ENCODE results near the gene CCDC39. TPM values are rescaled to one million over a fixed set of nuclear protein-coding genes. Genes with fewer than 3 reads are reported as not detected.

The CCDC39 gene
- total RNA-seq, 1 experiment from 2014 or later, result 0.04 TPM

DNA sequence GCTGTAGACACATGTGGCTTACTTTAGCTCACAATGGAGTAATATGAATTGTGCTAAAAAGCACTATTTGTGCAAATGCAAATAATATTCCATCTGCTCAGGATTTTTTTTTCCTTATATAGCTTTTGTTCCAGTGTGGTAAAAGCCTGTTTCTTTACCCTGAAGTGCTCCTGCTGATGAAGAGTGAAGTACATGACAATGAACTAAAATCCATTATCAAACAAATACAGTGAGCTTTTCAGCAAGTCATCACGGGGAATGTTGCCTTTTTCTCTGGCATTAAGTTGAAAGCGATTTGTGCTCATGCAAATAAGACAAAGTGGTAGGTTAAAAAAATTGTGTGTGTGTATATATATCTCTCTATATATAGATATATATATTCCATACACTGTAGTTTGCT is 28.6 kb upstream of the CCDC39 start:
- DNase-seq, result no peak
- Histone ChIP-seq H3K9me2 (replicated peaks; ENCODE audit: low read length) (no peaks in the 10 kb centered on the region), H3K9me3 (ENCODE audit: low read length) (no peaks in the 10 kb centered on the region), H3K36me3 (ENCODE audit: low read depth, low read length) (no peaks in the 10 kb centered on the region), H3K79me2 (ENCODE audit: low read length) (no peaks in the 10 kb centered on the region), H3K4me1 (ENCODE audit: insufficient read depth, low read length) (no peaks in the 10 kb centered on the region), H4K20me1 (ENCODE audit: low read length) (no peaks in the 10 kb centered on the region), H3K4me2 (ENCODE audit: low read length) (no peak overlapping the region), H3K9ac (ENCODE audit: low read length) (no peak overlapping the region), H3K4me3 (ENCODE audit: low read length) (no peak overlapping the region), H3K27me3 (ENCODE audit: low read length) (peaks cover 59% of the 10 kb centered on the region), H3K27ac (ENCODE audit: low read length) (no peak overlapping the region), H2AFZ (ENCODE audit: low read length) (no peak overlapping the region), H3F3A (ENCODE audit: low read length, unreplicated experiment) (no peaks in the 10 kb centered on the region)
- intact Hi-C loops (cut with micrococcal nuclease), result loop anchor here (10.0 kb wide), 1 partner anchor 997 kb away; no protein-coding TSS in a partner anchor
- no peak for ATAC-seq
- no TSS peak for BruUV-seq (replicated peaks)
- ChIA-PET POLR2A (ENCODE audit: unreplicated experiment) (no interaction called here), CTCF (no interaction called here)
- TF ChIP-seq, protein P1, sequence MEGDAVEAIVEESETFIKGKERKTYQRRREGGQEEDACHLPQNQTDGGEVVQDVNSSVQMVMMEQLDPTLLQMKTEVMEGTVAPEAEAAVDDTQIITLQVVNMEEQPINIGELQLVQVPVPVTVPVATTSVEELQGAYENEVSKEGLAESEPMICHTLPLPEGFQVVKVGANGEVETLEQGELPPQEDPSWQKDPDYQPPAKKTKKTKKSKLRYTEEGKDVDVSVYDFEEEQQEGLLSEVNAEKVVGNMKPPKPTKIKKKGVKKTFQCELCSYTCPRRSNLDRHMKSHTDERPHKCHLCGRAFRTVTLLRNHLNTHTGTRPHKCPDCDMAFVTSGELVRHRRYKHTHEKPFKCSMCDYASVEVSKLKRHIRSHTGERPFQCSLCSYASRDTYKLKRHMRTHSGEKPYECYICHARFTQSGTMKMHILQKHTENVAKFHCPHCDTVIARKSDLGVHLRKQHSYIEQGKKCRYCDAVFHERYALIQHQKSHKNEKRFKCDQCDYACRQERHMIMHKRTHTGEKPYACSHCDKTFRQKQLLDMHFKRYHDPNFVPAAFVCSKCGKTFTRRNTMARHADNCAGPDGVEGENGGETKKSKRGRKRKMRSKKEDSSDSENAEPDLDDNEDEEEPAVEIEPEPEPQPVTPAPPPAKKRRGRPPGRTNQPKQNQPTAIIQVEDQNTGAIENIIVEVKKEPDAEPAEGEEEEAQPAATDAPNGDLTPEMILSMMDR (conservative IDR thresholded peaks at IDR 0.05; ENCODE audit: low read depth, low read length), result no peak
- TF ChIP-seq EZH2phosphoT487 (IDR thresholded peaks at IDR 0.05; ENCODE audit: borderline replicate concordance, low read length) (no peak), EZH2 (IDR thresholded peaks at IDR 0.05; ENCODE audit: low read length, unreplicated experiment) (no peak)

DNA sequence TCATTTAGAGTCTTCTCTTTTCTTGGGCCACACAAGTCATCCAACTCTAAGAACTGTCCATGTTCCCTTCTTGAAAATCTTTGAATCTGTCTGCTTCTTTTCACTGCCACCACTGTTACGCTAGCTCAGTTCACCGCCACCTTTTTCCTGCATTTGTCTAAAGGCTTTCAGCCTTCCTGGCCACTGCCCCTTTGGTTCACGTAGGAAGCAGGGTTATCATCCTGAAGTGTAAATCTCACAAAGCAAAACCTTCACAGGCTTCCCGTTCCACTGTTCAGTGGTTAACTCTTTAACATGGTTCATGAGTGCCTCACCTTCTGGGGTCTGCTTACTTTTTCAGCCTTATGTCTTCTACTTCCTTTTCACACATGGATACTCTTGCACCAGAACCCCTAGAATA is 26.3 kb upstream of the CCDC39 start:
- H3K4me1 ChIP-seq (ENCODE audit: insufficient read depth, low read length), result no peaks in the 10 kb centered on the region
- H3F3A ChIP-seq (ENCODE audit: low read length, unreplicated experiment), result no peaks in the 10 kb centered on the region
- no peak overlapping the region for H2AFZ ChIP-seq (ENCODE audit: low read length)
- H4K20me1 ChIP-seq (ENCODE audit: low read length), result no peaks in the 10 kb centered on the region
- peaks cover 53% of the 10 kb centered on the region for H3K27me3 ChIP-seq (ENCODE audit: low read length)
- intact Hi-C loops (cut with micrococcal nuclease), result loop anchor here (10.0 kb wide), 1 partner anchor 999 kb away; no protein-coding TSS in a partner anchor
- no peak for DNase-seq
- H3K4me3 ChIP-seq (ENCODE audit: low read length), result no peak overlapping the region
- no TSS peak for BruUV-seq (replicated peaks)
- TF ChIP-seq, protein P1 (conservative IDR thresholded peaks at IDR 0.05; ENCODE audit: low read depth, low read length), result no peak
- no peak for TF ChIP-seq EZH2phosphoT487 (IDR thresholded peaks at IDR 0.05; ENCODE audit: borderline replicate concordance, low read length)
- no peak for TF ChIP-seq EZH2 (IDR thresholded peaks at IDR 0.05; ENCODE audit: low read length, unreplicated experiment)
- ChIA-PET POLR2A (ENCODE audit: unreplicated experiment) (no interaction called here), CTCF (no interaction called here)
- H3K27ac ChIP-seq (ENCODE audit: low read length), result no peak overlapping the region
- H3K79me2 ChIP-seq (ENCODE audit: low read length), result no peaks in the 10 kb centered on the region
- H3K4me2 ChIP-seq (ENCODE audit: low read length), result no peak overlapping the region
- H3K36me3 ChIP-seq (ENCODE audit: low read depth, low read length), result no peaks in the 10 kb centered on the region
- ATAC-seq, result no peak
- no peaks in the 10 kb centered on the region for H3K9me2 ChIP-seq (replicated peaks; ENCODE audit: low read length)
- H3K9me3 ChIP-seq (ENCODE audit: low read length), result no peaks in the 10 kb centered on the region
- H3K9ac ChIP-seq (ENCODE audit: low read length), result no peak overlapping the region

DNA sequence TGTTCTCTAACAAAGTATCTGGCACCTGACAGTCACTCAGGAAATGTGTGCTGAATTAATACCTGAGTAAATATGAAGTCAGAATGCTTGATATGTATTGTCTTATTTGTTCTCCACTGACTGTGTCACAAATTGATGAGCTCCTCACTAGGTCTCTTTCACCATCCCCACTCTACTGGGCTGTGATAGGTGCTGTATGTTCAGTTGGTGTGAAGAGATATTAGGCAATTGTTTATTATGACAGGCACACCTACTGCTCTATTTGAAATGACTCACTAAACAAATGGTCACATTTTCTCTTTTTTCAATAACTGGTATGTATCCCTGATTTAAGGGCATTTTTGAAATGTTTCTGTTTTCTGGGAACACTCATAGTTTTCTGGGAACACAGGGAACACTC is 25.2 kb upstream of the CCDC39 start:
- intact Hi-C loops (cut with micrococcal nuclease), result loop anchor here (10.0 kb wide), 1 partner anchor 1000 kb away; no protein-coding TSS in a partner anchor
- no peak overlapping the region for H3K4me2 ChIP-seq (ENCODE audit: low read length)
- H3K27ac ChIP-seq (ENCODE audit: low read length), result no peak overlapping the region
- no peaks in the 10 kb centered on the region for H3K4me1 ChIP-seq (ENCODE audit: insufficient read depth, low read length)
- no peaks in the 10 kb centered on the region for H3K9me2 ChIP-seq (replicated peaks; ENCODE audit: low read length)
- H3K9ac ChIP-seq (ENCODE audit: low read length), result no peak overlapping the region
- no TSS peak for BruUV-seq (replicated peaks)
- peaks cover 50% of the 10 kb centered on the region for H3K27me3 ChIP-seq (ENCODE audit: low read length)
- H3K79me2 ChIP-seq (ENCODE audit: low read length), result no peaks in the 10 kb centered on the region
- CTCF ChIA-PET, result no interaction called here
- ATAC-seq (peak; percentile 33; the same call in 1 of the 2 replicates), DNase-seq (no peak)
- no peaks in the 10 kb centered on the region for H3K9me3 ChIP-seq (ENCODE audit: low read length)
- TF ChIP-seq EZH2 (IDR thresholded peaks at IDR 0.05; ENCODE audit: low read length, unreplicated experiment) (no peak), EZH2phosphoT487 (IDR thresholded peaks at IDR 0.05; ENCODE audit: borderline replicate concordance, low read length) (no peak)
- TF ChIP-seq, protein P1 (conservative IDR thresholded peaks at IDR 0.05; ENCODE audit: low read depth, low read length), result no peak
- no peak overlapping the region for H2AFZ ChIP-seq (ENCODE audit: low read length)
- POLR2A ChIA-PET (ENCODE audit: unreplicated experiment), result no interaction called here
- H3F3A ChIP-seq (ENCODE audit: low read length, unreplicated experiment), result no peaks in the 10 kb centered on the region
- no peaks in the 10 kb centered on the region for H4K20me1 ChIP-seq (ENCODE audit: low read length)
- H3K36me3 ChIP-seq (ENCODE audit: low read depth, low read length), result no peaks in the 10 kb centered on the region
- H3K4me3 ChIP-seq (ENCODE audit: low read length), result no peak overlapping the region
